Psoas muscle (tissue), 8 donors: ENCODE measurements around the gene ZBTB7C. TPM values are rescaled to one million over a fixed set of nuclear protein-coding genes. Genes with fewer than 3 reads are reported as not detected.

Experiments
- ATAC-seq, 4 donors: fragments of 200-7000 bp; cut with Tn5 transposase; one replicate each; pipeline ENCODE4 v1.9.1; 2020; ENCODE audit warnings: moderate library complexity in 3 of 4, mild to moderate bottlenecking in 2 of 4
- DNase-seq, 2 donors: peaks; one replicate each; pipeline ENCODE4 v3.0.0-alpha.2; 2020
- H3K27ac ChIP-seq: fragments of 200-600 bp; one replicate; pipeline ENCODE4 v1.8.0; 2022
- H3K27me3 ChIP-seq, 3 donors: fragments of 200-600 bp in 1 of 3; one replicate each; pipeline versions ENCODE4 v1.6.1 to v1.8.0; 2013 to 2022; ENCODE audit warnings: low read length in 2 of 3, mild to moderate bottlenecking in 2 of 3, moderate library complexity in 1 of 3; ENCODE audit not compliant: insufficient read depth in 3 of 3
- H3K36me3 ChIP-seq, 2 donors: fragments of 200-600 bp in 1 of 2; one replicate each; pipeline versions ENCODE4 v1.6.1 to v1.8.0; 2013 to 2022; ENCODE audit warnings: low read depth in 1 of 2, mild to moderate bottlenecking in 1 of 2, moderate library complexity in 1 of 2; ENCODE audit not compliant: insufficient read depth in 1 of 2
- H3K4me1 ChIP-seq: fragments of 200-600 bp; one replicate; pipeline ENCODE4 v1.8.0; 2022
- H3K4me3 ChIP-seq: fragments of 200-600 bp; one replicate; pipeline ENCODE4 v1.8.0; 2022; ENCODE audit warnings: mild to moderate bottlenecking
- H3K9me3 ChIP-seq: fragments of 200-600 bp; one replicate; pipeline ENCODE4 v1.8.0; 2022
- CTCF ChIP-seq: fragments of 200-600 bp; IDR thresholded peaks from one replicate; pipeline ENCODE4 v1.8.0; 2022; ENCODE audit warnings: antibody characterized with exemption
- WGBS, 3 donors: extraction: QIAGEN DNeasy Blood & Tissue Kit; methylation state at CpG; one replicate each; pipeline versions ENCODE4 v1.1.6 to v1.1.7; 2013; 5-methylcytosine and 5-hydroxymethylcytosine counted together
- intact Hi-C, 2 donors: fragments of 100-400 bp; cut with DNase I; formaldehyde crosslinking; loops; one replicate each; pipeline versions ENCODE4 v1.11.0 to v1.14.2; 2022
- polyA plus RNA-seq, 3 donors: library from polyadenylated mRNA; stranded (reverse); fragments of 200-250 nt; gene quantifications; one replicate each; pipeline ENCODE4 v1.2.3, GENCODE V29; 2013
- total RNA-seq, 4 donors: library from RNA; stranded (reverse); fragmentation: NEBNext Ultra II Directional in 2 of 4; extraction: Animal tissue kit (Norgen Biotek cat#: 25700) in 2 of 4; gene quantifications; one replicate each; pipeline versions ENCODE4 v1.2.1 to v1.2.4, GENCODE V29; 2021 to 2023
- donor health status: healthy with polysubstance abuse.
- donor health status: DM: no; HTN: no; CAD: no; lungs with moderate emphysema.
- donor health status: Bipolar disorder and iron deficiency.
- donor health status: healthy.
- donor health status: DM: yes; HTN: yes; CAD: no.
- donor health status: DM: no; HTN: no; CAD: no.
- donor health status: DM: no; HTN: no; CAD: no.
- donor health status: DM: yes; HTN: yes; CAD: no.

The ZBTB7C gene
- total and polyA plus RNA-seq, 7 donors, result 0.34 to 2.9 (median 0.78) TPM

- 61 to 76% (median 67%) methylated on average over 9 of the region's 9 CpGs for WGBS, 3 donors
- no peak overlapping the region for H3K27ac ChIP-seq
- no peaks in the 10 kb centered on the region for H3K36me3 ChIP-seq
- intact Hi-C loops, result no loop called here
- no peak for TF ChIP-seq CTCF
- H3K4me1 ChIP-seq, result no peaks in the 10 kb centered on the region
- H3K27me3 ChIP-seq, result peaks cover 0 to 9% (median 3%) of the 10 kb centered on the region in 3 donors
- no peak overlapping the region for H3K4me3 ChIP-seq
- ATAC-seq, result no peak
- H3K9me3 ChIP-seq, result no peaks in the 10 kb centered on the region
- no peak for DNase-seq
These were observed 9.7 kb downstream of the ZBTB7C start for GRCh38 chr18:48399303-48400075.

GRCh38 chr18:48398074-48398473 lies 11.1 kb downstream of the ZBTB7C start:
- ATAC-seq, result no peak
- 74 to 89% (median 75%) methylated on average over 4 of the region's 4 CpGs for WGBS, 3 donors
- no peaks in the 10 kb centered on the region for H3K4me1 ChIP-seq

GRCh38 chr18:48397021-48397420 lies 12.2 kb downstream of the ZBTB7C start:
- ATAC-seq (no peak), DNase-seq (no peak)
- whole genome bisulfite sequencing, 3 donors, result 70 to 76% (median 70%) methylated on average over 4 of the region's 4 CpGs
- Histone ChIP-seq H3K36me3 (no peaks in the 10 kb centered on the region), H3K9me3 (no peaks in the 10 kb centered on the region), H3K4me3 (no peak overlapping the region), H3K27me3 (peaks cover 0 to 10% (median 3%) of the 10 kb centered on the region in 3 donors), H3K4me1 (no peaks in the 10 kb centered on the region), H3K27ac (no peak overlapping the region)
- intact Hi-C loops, result no loop called here
- no peak for TF ChIP-seq CTCF

More at GRCh38 chr18:48398074-48398473, 11.1 kb downstream of the ZBTB7C start:
- Histone ChIP-seq H3K36me3 (no peaks in the 10 kb centered on the region), H3K9me3 (no peaks in the 10 kb centered on the region), H3K4me3 (no peak overlapping the region), H3K27ac (no peak overlapping the region), H3K27me3 (peaks cover 0 to 10% (median 3%) of the 10 kb centered on the region in 3 donors)
- no peak for DNase-seq
- intact Hi-C loops, result no loop called here
- TF ChIP-seq CTCF, result no peak

GRCh38 chr18:48396561-48396960 lies 12.6 kb downstream of the ZBTB7C start:
- no peaks in the 10 kb centered on the region for H3K4me1 ChIP-seq
- H3K4me3 ChIP-seq, result no peak overlapping the region
- no peak overlapping the region for H3K27ac ChIP-seq
- intact Hi-C loops, result no loop called here
- no peaks in the 10 kb centered on the region for H3K9me3 ChIP-seq
- DNase-seq (no peak), ATAC-seq (no peak)
- H3K36me3 ChIP-seq, result no peaks in the 10 kb centered on the region
- TF ChIP-seq CTCF, result no peak
- WGBS, 3 donors, result 85 to 91% (median 87%) methylated on average over 5 of the region's 5 CpGs
- H3K27me3 ChIP-seq, result peaks cover 0 to 10% (median 3%) of the 10 kb centered on the region in 3 donors

- intact Hi-C loops, result no loop called here
- Histone ChIP-seq H3K4me3 (no peak overlapping the region), H3K36me3 (no peaks in the 10 kb centered on the region), H3K9me3 (no peaks in the 10 kb centered on the region), H3K27ac (no peak overlapping the region), H3K27me3 (peaks cover 0 to 10% (median 3%) of the 10 kb centered on the region in 3 donors), H3K4me1 (no peaks in the 10 kb centered on the region)
- ATAC-seq (no peak), DNase-seq (no peak)
- 87 to 96% (median 93%) methylated on average over 1 of the region's 1 CpG for WGBS, 3 donors
- TF ChIP-seq CTCF, result no peak
These were observed 13.5 kb downstream of the ZBTB7C start for GRCh38 chr18:48395646-48396045.
